GM23338 (cell line): ENCODE results near the gene BCDIN3D. TPM values are rescaled to one million over a fixed set of nuclear protein-coding genes. Genes with fewer than 3 reads are reported as not detected.

Source experiments
- ATAC-seq: fragments of 200-7000 bp; cut with Tn5 transposase; 3 replicates; pipeline ENCODE4 v1.9.1; 2020
- DNase-seq: peaks from one replicate; pipeline ENCODE4 v3.0.0-alpha.2; 2015; ENCODE audit warnings: low spot score
- H2AFZ ChIP-seq: fragments of 200-600 bp; sonication (generic); 2 replicates; pipeline ENCODE4 v1.8.0; 2016; ENCODE audit warnings: antibody characterized with exemption, mild to moderate bottlenecking, moderate library complexity
- H3F3A ChIP-seq: fragments of 200-600 bp; sonication (generic); replicated peaks from 2 replicates; pipeline ENCODE4 v1.8.0; 2017; ENCODE audit warnings: antibody characterized with exemption, mixed run types, low read depth
- H3K27ac ChIP-seq: fragments of 200-600 bp; sonication (generic); 2 replicates; pipeline ENCODE4 v1.6.1; 2016; ENCODE audit warnings: low read depth
- H3K27me3 ChIP-seq: fragments of 200-600 bp; sonication (generic); 2 replicates; pipeline ENCODE4 v1.8.0; 2016; ENCODE audit warnings: mild to moderate bottlenecking, mixed run types, moderate library complexity; ENCODE audit not compliant: insufficient read depth
- H3K36me3 ChIP-seq: fragments of 200-600 bp; sonication (generic); 2 replicates; pipeline ENCODE4 v1.8.0; 2016; ENCODE audit warnings: mild to moderate bottlenecking; ENCODE audit not compliant: insufficient read depth
- H3K4me1 ChIP-seq: fragments of 200-600 bp; sonication (generic); 2 replicates; pipeline ENCODE4 v1.8.0; 2016; ENCODE audit warnings: mild to moderate bottlenecking, moderate library complexity; ENCODE audit not compliant: insufficient read depth
- H3K4me2 ChIP-seq: fragments of 200-600 bp; sonication (generic); 2 replicates; pipeline ENCODE4 v1.7.1; 2017; ENCODE audit warnings: mixed run types
- H3K4me3 ChIP-seq: fragments of 200-600 bp; sonication (generic); 2 replicates; pipeline ENCODE4 v1.6.1; 2016; ENCODE audit warnings: mixed run types
- H3K79me2 ChIP-seq: fragments of 200-600 bp; sonication (generic); replicated peaks from 2 replicates; pipeline ENCODE4 v1.8.0; 2017; ENCODE audit warnings: mild to moderate bottlenecking; ENCODE audit not compliant: insufficient read depth
- H3K9me2 ChIP-seq: fragments of 200-600 bp; sonication (generic); 2 replicates; pipeline ENCODE4 v1.8.0; 2017; ENCODE audit not compliant: insufficient read depth
- H4K20me1 ChIP-seq: fragments of 200-600 bp; sonication (generic); replicated peaks from 2 replicates; pipeline ENCODE4 v1.8.0; 2017; ENCODE audit warnings: mild to moderate bottlenecking; ENCODE audit not compliant: insufficient read depth
- H3K27ac Mint-ChIP-seq: 2 replicates; pipeline ENCODE4 v1.8.0; 2020; ENCODE audit warnings: inconsistent platforms, mild to moderate bottlenecking, moderate library complexity, mixed read lengths
- H3K27me3 Mint-ChIP-seq: 3 replicates; pipeline ENCODE4 v1.8.0; 2022; ENCODE audit warnings: low read depth, mild to moderate bottlenecking, moderate library complexity, mixed read lengths, inconsistent platforms; ENCODE audit not compliant: insufficient read depth, poor library complexity
- H3K36me3 Mint-ChIP-seq: 3 replicates; pipeline ENCODE4 v1.8.0; 2021; ENCODE audit warnings: low read depth, mild to moderate bottlenecking, inconsistent platforms, moderate library complexity, mixed read lengths
- H3K4me1 Mint-ChIP-seq: 3 replicates; pipeline ENCODE4 v1.8.0; 2020; ENCODE audit warnings: mild to moderate bottlenecking, inconsistent platforms, mixed read lengths
- H3K4me3 Mint-ChIP-seq: 3 replicates; pipeline ENCODE4 v1.8.0; 2021; ENCODE audit warnings: moderate library complexity, mild to moderate bottlenecking, inconsistent platforms, mixed read lengths
- H3K9me3 Mint-ChIP-seq: 3 replicates; pipeline ENCODE4 v1.8.0; 2020; ENCODE audit warnings: moderate library complexity, mild to moderate bottlenecking, inconsistent platforms, mixed read lengths
- CREB1 ChIP-seq: fragments of 250-450 bp; sonication (Bioruptor Pico); IDR thresholded peaks from 2 replicates; pipeline ENCODE4 v1.5.0; 2020; ENCODE audit warnings: low read depth, mild to moderate bottlenecking, moderate library complexity
- EZH2 ChIP-seq: fragments of 200-600 bp; sonication (generic); IDR thresholded peaks from one replicate; pipeline ENCODE4 v1.8.0; 2017; ENCODE audit warnings: antibody characterized with exemption, mild to moderate bottlenecking, low read depth; ENCODE audit not compliant: unreplicated experiment
- EZH2phosphoT487 ChIP-seq: fragments of 200-600 bp; sonication (generic); IDR thresholded peaks from one replicate; pipeline ENCODE4 v1.8.1; 2018; ENCODE audit warnings: antibody characterized with exemption; ENCODE audit not compliant: unreplicated experiment
- JUNB ChIP-seq: IDR thresholded peaks from one replicate; pipeline ENCODE4 v1.6.1; 2016; ENCODE audit warnings: antibody characterized with exemption; ENCODE audit not compliant: unreplicated experiment
- NANOG ChIP-seq: IDR thresholded peaks from 2 replicates; pipeline ENCODE4 v1.6.1; 2016; ENCODE audit warnings: antibody characterized with exemption, borderline replicate concordance
- POLR2AphosphoS5 ChIP-seq: IDR thresholded peaks from 2 replicates; pipeline ENCODE4 v1.6.1; 2016; ENCODE audit warnings: antibody characterized with exemption, low read depth
- STAT1 ChIP-seq: IDR thresholded peaks from one replicate; pipeline ENCODE4 v1.6.1; 2016; ENCODE audit warnings: antibody characterized with exemption; ENCODE audit not compliant: unreplicated experiment
- ZNF114 ChIP-seq: fragments of 250-450 bp; sonication (Bioruptor Pico); IDR thresholded peaks from 2 replicates; pipeline ENCODE4 v1.5.0; 2020; ENCODE audit warnings: mild to moderate bottlenecking, moderate library complexity
- ZNF331 ChIP-seq: fragments of 250-450 bp; sonication (Bioruptor Pico); IDR thresholded peaks from 2 replicates; pipeline ENCODE4 v1.5.0; 2020; ENCODE audit warnings: low read depth, mild to moderate bottlenecking, moderate library complexity
- polyA plus RNA-seq: library from polyadenylated mRNA; unstranded; fragments of >200 nt; fragmentation: Nextera tagmentation; extraction: Ambion mirVana; gene quantifications from 2 replicates; pipeline ENCODE4 v1.2.1, GENCODE V29; 2016
- total RNA-seq: library from RNA; depleted of rRNA; stranded (reverse); fragments of >200 nt; shearing (Covaris generic); gene quantifications from 2 replicates; pipeline ENCODE4 v1.2.3, GENCODE V29; 2014
- TF ChIP-seq, protein P1 (sequence below): IDR thresholded peaks from one replicate; pipeline ENCODE4 v1.6.1; 2018; ENCODE audit warnings: antibody characterized with exemption; ENCODE audit not compliant: unreplicated experiment
- TF ChIP-seq, protein P2 (sequence below), 2 experiments: fragments of 200-600 bp in 1 of 2; sonication (generic) in 1 of 2; conservative IDR thresholded peaks; 2 replicates each; pipeline versions ENCODE4 v1.5.1 to v1.6.1; 2016 to 2017; ENCODE audit warnings: antibody characterized with exemption in 2 of 2, low read depth in 2 of 2, mild to moderate bottlenecking in 2 of 2, moderate library complexity in 1 of 2
- TF ChIP-seq, protein P3 (sequence below): fragments of 250-450 bp; sonication (Bioruptor Pico); IDR thresholded peaks from 2 replicates; pipeline ENCODE4 v1.5.0; 2020; ENCODE audit warnings: mild to moderate bottlenecking, moderate library complexity
- TF ChIP-seq, protein P4 (sequence below): IDR thresholded peaks from 2 replicates; pipeline ENCODE4 v1.6.1; 2016; ENCODE audit warnings: antibody characterized with exemption

Gene BCDIN3D
- total and polyA plus RNA-seq, 2 experiments from 2014 or later = 1.4 to 1.8 TPM

DNA sequence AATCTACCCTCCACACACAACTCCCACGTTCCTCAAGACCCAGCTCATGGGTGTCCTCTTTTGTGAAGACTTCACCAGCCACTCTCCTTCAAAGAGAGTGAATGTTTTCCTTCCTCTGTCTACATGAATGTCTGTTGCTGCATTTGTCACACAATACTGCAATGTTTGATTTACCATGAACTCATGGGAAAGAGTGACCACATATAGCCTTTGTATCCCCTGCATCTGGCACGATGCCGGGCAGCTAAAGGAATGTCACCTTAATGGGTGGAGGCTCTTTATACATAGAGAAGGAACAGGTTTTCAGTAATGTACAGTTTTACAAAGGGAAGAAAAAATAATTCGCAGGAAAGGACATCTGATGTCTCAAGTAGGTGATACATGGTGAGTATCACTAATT, 12.1 kb upstream of the BCDIN3D start:
- Histone ChIP-seq H3K27ac (no peak overlapping the region), H3F3A (no peaks in the 10 kb centered on the region), H3K4me2 (no peak overlapping the region), H3K79me2 (no peaks in the 10 kb centered on the region), H2AFZ (no peak overlapping the region), H3K9me2 (0 out of 2 replicates have a peak, but pooled peaks cover 4% of the 10 kb centered on the region), H3K36me3 (no peaks in the 10 kb centered on the region), H3K4me1 (no peaks in the 10 kb centered on the region), H3K4me3 (no peak overlapping the region), H3K27me3 (no peaks in the 10 kb centered on the region), H4K20me1 (no peaks in the 10 kb centered on the region)
- no peak overlapping the region for H3K27ac Mint-ChIP-seq
- no peak overlapping the region for H3K4me3 Mint-ChIP-seq
- peaks cover 6% of the 10 kb centered on the region for H3K36me3 Mint-ChIP-seq
- peaks cover 18% of the 10 kb centered on the region for H3K9me3 Mint-ChIP-seq
- H3K27me3 Mint-ChIP-seq = peaks cover 4% of the 10 kb centered on the region
- ATAC-seq (no peak), DNase-seq (no peak)
- TF ChIP-seq ZNF114 (CRISPR knock-in tag) (no peak), ZNF331 (CRISPR knock-in tag) (no peak), NANOG (no peak), STAT1 (no peak), CREB1 (no peak), EZH2phosphoT487 (no peak), JUNB (no peak), POLR2AphosphoS5 (no peak), EZH2 (no peak)
- TF ChIP-seq, protein P1, sequence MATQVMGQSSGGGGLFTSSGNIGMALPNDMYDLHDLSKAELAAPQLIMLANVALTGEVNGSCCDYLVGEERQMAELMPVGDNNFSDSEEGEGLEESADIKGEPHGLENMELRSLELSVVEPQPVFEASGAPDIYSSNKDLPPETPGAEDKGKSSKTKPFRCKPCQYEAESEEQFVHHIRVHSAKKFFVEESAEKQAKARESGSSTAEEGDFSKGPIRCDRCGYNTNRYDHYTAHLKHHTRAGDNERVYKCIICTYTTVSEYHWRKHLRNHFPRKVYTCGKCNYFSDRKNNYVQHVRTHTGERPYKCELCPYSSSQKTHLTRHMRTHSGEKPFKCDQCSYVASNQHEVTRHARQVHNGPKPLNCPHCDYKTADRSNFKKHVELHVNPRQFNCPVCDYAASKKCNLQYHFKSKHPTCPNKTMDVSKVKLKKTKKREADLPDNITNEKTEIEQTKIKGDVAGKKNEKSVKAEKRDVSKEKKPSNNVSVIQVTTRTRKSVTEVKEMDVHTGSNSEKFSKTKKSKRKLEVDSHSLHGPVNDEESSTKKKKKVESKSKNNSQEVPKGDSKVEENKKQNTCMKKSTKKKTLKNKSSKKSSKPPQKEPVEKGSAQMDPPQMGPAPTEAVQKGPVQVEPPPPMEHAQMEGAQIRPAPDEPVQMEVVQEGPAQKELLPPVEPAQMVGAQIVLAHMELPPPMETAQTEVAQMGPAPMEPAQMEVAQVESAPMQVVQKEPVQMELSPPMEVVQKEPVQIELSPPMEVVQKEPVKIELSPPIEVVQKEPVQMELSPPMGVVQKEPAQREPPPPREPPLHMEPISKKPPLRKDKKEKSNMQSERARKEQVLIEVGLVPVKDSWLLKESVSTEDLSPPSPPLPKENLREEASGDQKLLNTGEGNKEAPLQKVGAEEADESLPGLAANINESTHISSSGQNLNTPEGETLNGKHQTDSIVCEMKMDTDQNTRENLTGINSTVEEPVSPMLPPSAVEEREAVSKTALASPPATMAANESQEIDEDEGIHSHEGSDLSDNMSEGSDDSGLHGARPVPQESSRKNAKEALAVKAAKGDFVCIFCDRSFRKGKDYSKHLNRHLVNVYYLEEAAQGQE = no peak
- TF ChIP-seq, protein P2, sequence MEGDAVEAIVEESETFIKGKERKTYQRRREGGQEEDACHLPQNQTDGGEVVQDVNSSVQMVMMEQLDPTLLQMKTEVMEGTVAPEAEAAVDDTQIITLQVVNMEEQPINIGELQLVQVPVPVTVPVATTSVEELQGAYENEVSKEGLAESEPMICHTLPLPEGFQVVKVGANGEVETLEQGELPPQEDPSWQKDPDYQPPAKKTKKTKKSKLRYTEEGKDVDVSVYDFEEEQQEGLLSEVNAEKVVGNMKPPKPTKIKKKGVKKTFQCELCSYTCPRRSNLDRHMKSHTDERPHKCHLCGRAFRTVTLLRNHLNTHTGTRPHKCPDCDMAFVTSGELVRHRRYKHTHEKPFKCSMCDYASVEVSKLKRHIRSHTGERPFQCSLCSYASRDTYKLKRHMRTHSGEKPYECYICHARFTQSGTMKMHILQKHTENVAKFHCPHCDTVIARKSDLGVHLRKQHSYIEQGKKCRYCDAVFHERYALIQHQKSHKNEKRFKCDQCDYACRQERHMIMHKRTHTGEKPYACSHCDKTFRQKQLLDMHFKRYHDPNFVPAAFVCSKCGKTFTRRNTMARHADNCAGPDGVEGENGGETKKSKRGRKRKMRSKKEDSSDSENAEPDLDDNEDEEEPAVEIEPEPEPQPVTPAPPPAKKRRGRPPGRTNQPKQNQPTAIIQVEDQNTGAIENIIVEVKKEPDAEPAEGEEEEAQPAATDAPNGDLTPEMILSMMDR (conservative IDR thresholded peaks at IDR 0.05; ENCODE audit: low read depth in 2 of 2) = no peak
- TF ChIP-seq, protein P3, sequence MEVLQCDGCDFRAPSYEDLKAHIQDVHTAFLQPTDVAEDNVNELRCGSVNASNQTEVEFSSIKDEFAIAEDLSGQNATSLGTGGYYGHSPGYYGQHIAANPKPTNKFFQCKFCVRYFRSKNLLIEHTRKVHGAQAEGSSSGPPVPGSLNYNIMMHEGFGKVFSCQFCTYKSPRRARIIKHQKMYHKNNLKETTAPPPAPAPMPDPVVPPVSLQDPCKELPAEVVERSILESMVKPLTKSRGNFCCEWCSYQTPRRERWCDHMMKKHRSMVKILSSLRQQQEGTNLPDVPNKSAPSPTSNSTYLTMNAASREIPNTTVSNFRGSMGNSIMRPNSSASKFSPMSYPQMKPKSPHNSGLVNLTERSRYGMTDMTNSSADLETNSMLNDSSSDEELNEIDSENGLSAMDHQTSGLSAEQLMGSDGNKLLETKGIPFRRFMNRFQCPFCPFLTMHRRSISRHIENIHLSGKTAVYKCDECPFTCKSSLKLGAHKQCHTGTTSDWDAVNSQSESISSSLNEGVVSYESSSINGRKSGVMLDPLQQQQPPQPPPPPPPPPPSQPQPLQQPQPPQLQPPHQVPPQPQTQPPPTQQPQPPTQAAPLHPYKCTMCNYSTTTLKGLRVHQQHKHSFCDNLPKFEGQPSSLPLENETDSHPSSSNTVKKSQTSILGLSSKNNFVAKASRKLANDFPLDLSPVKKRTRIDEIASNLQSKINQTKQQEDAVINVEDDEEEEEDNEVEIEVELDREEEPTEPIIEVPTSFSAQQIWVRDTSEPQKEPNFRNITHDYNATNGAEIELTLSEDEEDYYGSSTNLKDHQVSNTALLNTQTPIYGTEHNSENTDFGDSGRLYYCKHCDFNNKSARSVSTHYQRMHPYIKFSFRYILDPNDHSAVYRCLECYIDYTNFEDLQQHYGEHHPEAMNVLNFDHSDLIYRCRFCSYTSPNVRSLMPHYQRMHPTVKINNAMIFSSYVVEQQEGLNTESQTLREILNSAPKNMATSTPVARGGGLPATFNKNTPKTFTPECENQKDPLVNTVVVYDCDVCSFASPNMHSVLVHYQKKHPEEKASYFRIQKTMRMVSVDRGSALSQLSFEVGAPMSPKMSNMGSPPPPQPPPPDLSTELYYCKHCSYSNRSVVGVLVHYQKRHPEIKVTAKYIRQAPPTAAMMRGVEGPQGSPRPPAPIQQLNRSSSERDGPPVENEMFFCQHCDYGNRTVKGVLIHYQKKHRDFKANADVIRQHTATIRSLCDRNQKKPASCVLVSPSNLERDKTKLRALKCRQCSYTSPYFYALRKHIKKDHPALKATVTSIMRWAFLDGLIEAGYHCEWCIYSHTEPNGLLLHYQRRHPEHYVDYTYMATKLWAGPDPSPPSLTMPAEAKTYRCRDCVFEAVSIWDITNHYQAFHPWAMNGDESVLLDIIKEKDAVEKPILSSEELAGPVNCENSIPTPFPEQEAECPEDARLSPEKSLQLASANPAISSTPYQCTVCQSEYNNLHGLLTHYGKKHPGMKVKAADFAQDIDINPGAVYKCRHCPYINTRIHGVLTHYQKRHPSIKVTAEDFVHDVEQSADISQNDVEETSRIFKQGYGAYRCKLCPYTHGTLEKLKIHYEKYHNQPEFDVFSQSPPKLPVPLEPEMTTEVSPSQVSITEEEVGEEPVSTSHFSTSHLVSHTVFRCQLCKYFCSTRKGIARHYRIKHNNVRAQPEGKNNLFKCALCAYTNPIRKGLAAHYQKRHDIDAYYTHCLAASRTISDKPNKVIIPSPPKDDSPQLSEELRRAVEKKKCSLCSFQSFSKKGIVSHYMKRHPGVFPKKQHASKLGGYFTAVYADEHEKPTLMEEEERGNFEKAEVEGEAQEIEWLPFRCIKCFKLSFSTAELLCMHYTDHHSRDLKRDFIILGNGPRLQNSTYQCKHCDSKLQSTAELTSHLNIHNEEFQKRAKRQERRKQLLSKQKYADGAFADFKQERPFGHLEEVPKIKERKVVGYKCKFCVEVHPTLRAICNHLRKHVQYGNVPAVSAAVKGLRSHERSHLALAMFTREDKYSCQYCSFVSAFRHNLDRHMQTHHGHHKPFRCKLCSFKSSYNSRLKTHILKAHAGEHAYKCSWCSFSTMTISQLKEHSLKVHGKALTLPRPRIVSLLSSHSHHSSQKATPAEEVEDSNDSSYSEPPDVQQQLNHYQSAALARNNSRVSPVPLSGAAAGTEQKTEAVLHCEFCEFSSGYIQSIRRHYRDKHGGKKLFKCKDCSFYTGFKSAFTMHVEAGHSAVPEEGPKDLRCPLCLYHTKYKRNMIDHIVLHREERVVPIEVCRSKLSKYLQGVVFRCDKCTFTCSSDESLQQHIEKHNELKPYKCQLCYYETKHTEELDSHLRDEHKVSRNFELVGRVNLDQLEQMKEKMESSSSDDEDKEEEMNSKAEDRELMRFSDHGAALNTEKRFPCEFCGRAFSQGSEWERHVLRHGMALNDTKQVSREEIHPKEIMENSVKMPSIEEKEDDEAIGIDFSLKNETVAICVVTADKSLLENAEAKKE (CRISPR knock-in tag) = no peak
- TF ChIP-seq, protein P4, sequence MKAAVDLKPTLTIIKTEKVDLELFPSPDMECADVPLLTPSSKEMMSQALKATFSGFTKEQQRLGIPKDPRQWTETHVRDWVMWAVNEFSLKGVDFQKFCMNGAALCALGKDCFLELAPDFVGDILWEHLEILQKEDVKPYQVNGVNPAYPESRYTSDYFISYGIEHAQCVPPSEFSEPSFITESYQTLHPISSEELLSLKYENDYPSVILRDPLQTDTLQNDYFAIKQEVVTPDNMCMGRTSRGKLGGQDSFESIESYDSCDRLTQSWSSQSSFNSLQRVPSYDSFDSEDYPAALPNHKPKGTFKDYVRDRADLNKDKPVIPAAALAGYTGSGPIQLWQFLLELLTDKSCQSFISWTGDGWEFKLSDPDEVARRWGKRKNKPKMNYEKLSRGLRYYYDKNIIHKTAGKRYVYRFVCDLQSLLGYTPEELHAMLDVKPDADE = no peak
- no peaks in the 10 kb centered on the region for H3K4me1 Mint-ChIP-seq
